ENCODE measurements around the gene AP3B1.
"Not testable (repeated sequence)": the region's sequence is repeated elsewhere in the genome, so short reads cannot be mapped to it uniquely, and the experiment has no call there.

Gene AP3B1

GRCh38 chr5:78245136-78245535 is 49.4 kb downstream of the AP3B1 start:
- no peak for DNase-seq (ENCODE audit: low read depth in 2 of 2)

GRCh38 chr5:78243639-78244038 is 50.9 kb downstream of the AP3B1 start:
- DNase-seq (ENCODE audit: low read depth in 2 of 2) = no peak

- no peak for DNase-seq (ENCODE audit: low read depth in 2 of 2)
Observed at GRCh38 chr5:78243091-78243490, 51.4 kb downstream of the AP3B1 start.

GRCh38 chr5:78242001-78242400 is 52.5 kb downstream of the AP3B1 start:
- DNase-seq (ENCODE audit: low read depth in 2 of 2) = no peak

GRCh38 chr5:78237911-78238310 is 56.6 kb downstream of the AP3B1 start:
- no peak for DNase-seq (ENCODE audit: low read depth in 2 of 2)

GRCh38 chr5:78236046-78236445 is 58.5 kb downstream of the AP3B1 start:
- DNase-seq (ENCODE audit: low read depth in 2 of 2) = no peak

- DNase-seq (ENCODE audit: low read depth in 2 of 2) = no peak
Observed at GRCh38 chr5:78235289-78235688, 59.2 kb downstream of the AP3B1 start.

- DNase-seq (ENCODE audit: low read depth in 2 of 2) = no peak
Observed at GRCh38 chr5:78234804-78235203, 59.7 kb downstream of the AP3B1 start.

GRCh38 chr5:78232163-78232562 is 62.3 kb downstream of the AP3B1 start:
- no peak for DNase-seq (ENCODE audit: low read depth in 2 of 2)

- DNase-seq (ENCODE audit: low read depth in 2 of 2) = no peak
Observed at GRCh38 chr5:78224358-78224757, 70.1 kb downstream of the AP3B1 start.

- no peak for DNase-seq (ENCODE audit: low read depth in 2 of 2)
Observed at GRCh38 chr5:78221964-78222451, 72.5 kb downstream of the AP3B1 start.

- DNase-seq (ENCODE audit: low read depth in 2 of 2) = no peak
Observed at GRCh38 chr5:78221467-78221866, 73.0 kb downstream of the AP3B1 start.

GRCh38 chr5:78215972-78216371 is 78.5 kb downstream of the AP3B1 start:
- DNase-seq (ENCODE audit: low read depth in 2 of 2) = no peak

- DNase-seq (ENCODE audit: low read depth in 2 of 2) = no peak
Observed at GRCh38 chr5:78215565-78215964, 78.9 kb downstream of the AP3B1 start.

- DNase-seq (ENCODE audit: low read depth in 2 of 2) = no peak
Observed at GRCh38 chr5:78213799-78214198, 80.7 kb downstream of the AP3B1 start.

GRCh38 chr5:78211052-78211451 is 83.4 kb downstream of the AP3B1 start:
- DNase-seq (ENCODE audit: low read depth in 2 of 2) = no peak

- DNase-seq (ENCODE audit: low read depth in 2 of 2) = no peak
Observed at GRCh38 chr5:78204241-78204640, 90.3 kb downstream of the AP3B1 start.

GRCh38 chr5:78203815-78204214 is 90.7 kb downstream of the AP3B1 start:
- no peak for DNase-seq (ENCODE audit: low read depth in 2 of 2)

- DNase-seq (ENCODE audit: low read depth in 2 of 2) = no peak
Observed at GRCh38 chr5:78190402-78190801, 104.1 kb downstream of the AP3B1 start.

- not testable (repeated sequence) for DNase-seq (ENCODE audit: low read depth in 2 of 2)
Observed at GRCh38 chr5:78188681-78189080, 105.8 kb downstream of the AP3B1 start.

- DNase-seq (ENCODE audit: low read depth in 2 of 2) = no peak
Observed at GRCh38 chr5:78187172-78187571, 107.3 kb downstream of the AP3B1 start.

- DNase-seq (ENCODE audit: low read depth in 2 of 2) = no peak
Observed at GRCh38 chr5:78182838-78183237, 111.7 kb downstream of the AP3B1 start.

- no peak for DNase-seq (ENCODE audit: low read depth in 2 of 2)
Observed at GRCh38 chr5:78178356-78178755, 116.1 kb downstream of the AP3B1 start.

GRCh38 chr5:78170335-78170734 is 124.2 kb downstream of the AP3B1 start:
- not testable (repeated sequence) for DNase-seq (ENCODE audit: low read depth in 2 of 2)
